Inflammatory macrophage treated with lipopolysaccharide for 1 hour (primary cell): ENCODE data around the gene MAT2A.
"Not testable (repeated sequence)": the region's sequence is repeated elsewhere in the genome, so short reads cannot be mapped to it uniquely, and the experiment has no call there.

Experiments used
- DNase-seq, 2 donors: peaks; one replicate each; pipeline ENCODE4 v3.0.0-alpha.2; 2020 to 2022

MAT2A gene

GRCh38 chr2:85547859-85548607, 9.1 kb downstream of the MAT2A start:
- no peak for DNase-seq

DNA sequence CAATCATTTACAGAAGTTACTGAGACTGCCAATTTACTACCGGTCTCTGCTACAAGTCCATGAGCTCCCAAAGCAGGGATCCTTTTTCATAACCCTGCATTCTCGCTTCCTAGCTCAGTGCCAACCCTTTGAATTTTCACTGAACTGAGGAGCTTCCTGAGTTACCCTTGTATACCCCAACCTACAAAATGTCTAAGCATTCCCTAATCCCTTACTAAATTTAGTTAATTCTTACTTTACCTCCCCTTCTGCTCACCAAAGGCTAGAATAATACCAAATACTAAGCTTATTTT, 9.6 kb downstream of the MAT2A start:
- DNase-seq, result no peak

DNA sequence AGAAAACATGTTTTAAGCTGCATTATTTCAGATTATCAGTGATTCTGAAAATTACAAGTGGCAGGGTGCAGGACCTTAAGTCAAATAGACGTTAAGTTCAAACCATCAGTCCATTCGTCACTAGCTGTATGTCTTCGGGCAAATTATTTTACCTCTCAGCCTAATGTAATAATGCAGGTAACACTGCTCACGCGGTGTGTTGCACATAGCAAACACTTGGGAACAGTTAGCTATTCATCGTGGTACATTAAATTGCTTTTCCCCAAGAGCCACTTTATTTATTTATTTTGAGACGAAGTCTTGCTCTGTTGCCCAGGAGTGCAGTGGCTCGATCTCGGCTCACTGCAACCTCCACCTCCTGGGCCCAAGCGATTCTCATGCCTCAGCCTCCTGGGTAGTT, 10.1 kb downstream of the MAT2A start:
- DNase-seq, result no peak

GRCh38 chr2:85549826-85550225, 10.9 kb downstream of the MAT2A start:
- DNase-seq, result no peak

DNA sequence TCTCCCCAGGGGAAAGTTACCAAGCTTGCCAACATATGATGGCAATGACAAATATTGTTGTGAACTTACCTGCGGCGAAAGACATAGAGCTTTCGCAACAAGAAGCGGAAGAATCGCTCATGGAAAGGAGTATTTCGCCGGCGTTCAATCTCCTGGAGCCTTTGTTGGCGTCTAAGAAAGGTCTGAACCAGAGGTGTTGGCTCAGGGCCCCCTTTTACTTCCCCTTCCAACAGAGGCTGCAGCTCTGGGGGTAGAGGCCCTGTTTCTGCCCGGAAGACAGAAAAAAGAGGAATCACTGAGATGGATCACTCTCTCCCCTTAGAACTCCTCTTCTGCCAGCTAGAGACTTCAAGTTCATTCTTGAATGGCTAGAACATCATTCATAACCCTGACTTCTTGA, 11.5 kb downstream of the MAT2A start:
- DNase-seq, result peak in 1 of 2 donors; percentile 40

GRCh38 chr2:85551698-85552678, 13.0 kb downstream of the MAT2A start:
- peak; percentile 63 to 95 for DNase-seq

DNA sequence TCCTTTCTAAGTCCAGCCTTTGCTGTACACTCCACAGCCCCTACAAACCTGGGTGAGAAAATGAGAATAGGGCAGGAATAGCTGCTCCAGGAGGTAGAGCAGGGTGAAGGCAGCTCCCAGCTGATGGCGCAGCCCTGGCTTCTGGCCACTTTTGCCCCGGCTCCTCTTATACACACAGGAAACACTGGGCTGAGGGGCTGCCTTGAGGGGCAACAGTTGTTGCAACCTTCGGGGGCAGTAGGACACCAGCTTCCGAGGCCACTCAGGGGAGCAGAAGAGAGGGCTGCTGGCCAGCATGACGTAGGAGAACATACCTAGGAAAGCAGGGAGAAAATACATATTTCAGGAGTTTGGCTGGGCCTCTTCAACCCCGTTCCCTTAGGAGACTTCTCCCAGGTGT, 14.2 kb downstream of the MAT2A start:
- DNase-seq, result no peak

GRCh38 chr2:85554980-85555612, 16.1 kb downstream of the MAT2A start:
- DNase-seq, result no peak

- DNase-seq, result no peak
Measured at GRCh38 chr2:85557130-85557529, 18.2 kb downstream of the MAT2A start.

GRCh38 chr2:85558160-85558559, 19.2 kb downstream of the MAT2A start:
- DNase-seq, result no peak

GRCh38 chr2:85560403-85560726, 21.4 kb downstream of the MAT2A start:
- DNase-seq, result not testable (repeated sequence)

- DNase-seq, result no peak
Measured at GRCh38 chr2:85560812-85561279, 21.9 kb downstream of the MAT2A start.

DNA sequence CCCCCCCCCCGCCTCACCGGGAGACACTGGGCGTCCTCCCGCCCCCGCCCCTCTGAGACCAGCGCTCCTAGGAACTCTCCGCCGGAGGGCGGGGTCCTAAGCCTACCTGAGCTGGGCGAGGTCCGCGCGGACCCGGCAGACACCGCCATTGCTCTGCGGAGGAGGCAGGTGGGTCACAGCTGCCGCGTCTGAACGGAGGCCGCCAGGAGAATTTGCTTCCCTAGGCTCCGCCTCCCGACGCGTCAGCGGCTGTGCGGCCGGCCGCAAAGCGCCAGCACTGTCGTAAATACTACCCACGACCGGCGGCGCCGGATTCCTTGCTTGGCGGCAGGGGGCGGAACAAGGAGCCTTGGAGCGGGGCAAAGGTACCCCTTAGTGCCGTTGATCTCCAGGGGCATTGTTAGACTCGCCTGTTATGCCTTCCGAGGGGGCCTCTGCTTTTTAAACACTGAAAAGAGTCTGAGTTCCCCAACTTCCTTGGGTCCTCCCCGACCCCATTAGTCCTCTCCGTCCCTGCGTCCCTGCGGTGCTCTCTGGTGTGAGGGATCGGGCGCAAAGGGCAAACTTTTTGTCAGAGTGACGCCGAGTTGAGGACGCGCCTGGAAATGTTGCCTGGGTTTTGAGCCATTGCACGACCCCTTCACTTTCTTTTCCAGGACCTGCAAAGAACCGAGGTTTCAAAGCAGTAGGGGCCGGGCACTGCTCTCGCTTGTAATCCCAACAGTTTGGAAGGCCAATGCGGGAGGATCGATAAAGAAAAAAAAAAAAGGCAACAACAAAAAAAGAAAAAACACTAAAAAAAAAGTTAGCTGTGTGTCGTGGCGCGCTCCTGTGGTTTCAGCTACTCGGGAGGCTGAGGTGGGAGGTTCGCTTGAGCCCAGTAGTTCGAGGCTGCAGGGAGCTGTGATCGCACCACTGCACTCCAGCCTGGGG, 22.6 kb downstream of the MAT2A start, which contains the start of gene GGCX:
TSS of gene GGCX (minus strand) at position 214 of the 933 bp plus-strand sequence. CDS start at position 149, 65 bp downstream.
- peak; percentile 92 to 96 for DNase-seq

- peak; percentile 85 to 90 for DNase-seq
Measured at GRCh38 chr2:85564144-85564563, 25.2 kb downstream of the MAT2A start.

GRCh38 chr2:85566265-85566664, 27.3 kb downstream of the MAT2A start:
- no peak for DNase-seq

GRCh38 chr2:85575739-85576138, 36.8 kb downstream of the MAT2A start:
- no peak for DNase-seq

DNA sequence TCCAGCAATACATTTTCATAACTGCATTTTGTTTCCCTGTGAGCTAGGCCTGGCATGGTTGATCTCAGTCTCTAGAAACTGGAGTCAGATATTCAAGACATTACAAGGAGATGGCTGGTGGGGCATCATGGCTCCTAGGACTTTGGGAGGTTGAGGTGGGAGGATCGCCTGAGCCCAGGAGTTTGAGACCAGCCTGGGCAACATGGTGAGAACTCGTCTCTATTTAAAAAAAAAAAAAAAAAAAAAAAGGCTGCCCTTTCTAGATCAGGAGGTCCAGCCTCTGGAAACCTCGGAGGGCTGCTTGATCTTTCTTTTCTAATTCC, 38.1 kb downstream of the MAT2A start:
- no peak for DNase-seq

- DNase-seq, result peak; percentile 44 to 56
Measured at GRCh38 chr2:85577386-85578242, 38.6 kb downstream of the MAT2A start, which contains the start of gene VAMP8. Gene VAMP8, plus strand, starts transcription at chr2:85577586. Its CDS starts 61 bp downstream, at chr2:85577647.

DNA sequence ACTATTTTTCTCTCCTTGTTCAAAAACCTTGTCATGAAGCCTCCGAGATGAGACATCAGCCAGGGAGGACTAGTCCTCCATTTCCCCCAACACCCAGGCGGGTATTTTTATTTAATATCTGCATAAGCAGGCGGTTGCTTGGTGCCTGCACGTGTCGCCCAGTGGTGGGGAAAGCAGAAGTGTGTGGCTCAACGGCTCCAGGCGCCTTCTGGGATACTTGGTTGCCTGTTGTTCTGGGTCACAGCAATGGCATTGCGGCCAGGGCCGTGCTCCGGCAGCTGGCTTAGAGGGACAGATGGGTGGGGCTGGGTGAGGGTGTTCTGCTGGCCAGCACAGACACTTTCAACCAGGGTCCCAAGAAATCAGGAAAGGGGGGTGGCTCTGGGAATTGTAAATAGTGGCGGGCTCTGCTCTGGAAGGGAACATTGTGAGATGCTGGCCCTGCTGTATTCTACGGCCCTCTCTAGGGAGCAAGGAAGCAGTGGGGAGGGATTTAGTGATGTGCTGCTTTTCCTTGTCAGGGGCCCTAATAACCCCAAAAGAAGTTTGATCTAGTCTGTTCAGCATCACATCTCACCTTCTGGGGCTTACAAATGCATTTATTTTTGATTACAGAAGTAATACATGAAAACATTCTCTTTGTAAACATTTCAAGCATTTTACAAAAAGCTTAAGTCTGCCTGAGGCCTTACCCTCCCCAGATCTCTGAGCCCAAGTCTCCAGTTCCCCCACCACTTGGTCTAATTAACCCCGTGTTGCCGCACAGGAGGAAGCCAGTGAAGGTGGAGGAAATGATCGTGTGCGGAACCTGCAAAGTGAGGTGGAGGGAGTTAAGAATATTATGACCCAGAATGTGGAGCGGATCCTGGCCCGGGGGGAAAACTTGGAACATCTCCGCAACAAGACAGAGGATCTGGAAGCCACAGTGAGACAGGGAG, 39.5 kb downstream of the MAT2A start:
- DNase-seq, result peak; percentile 60 to 71
